ENCODE measurements around the gene FN1. TPM values are rescaled to one million over a fixed set of nuclear protein-coding genes. Genes with fewer than 3 reads are reported as not detected.

FN1 gene
- total RNA-seq, 1 experiment from 2014 or later = 1,570 TPM

GRCh38 chr2:215395687-215396460 lies 40.0 kb downstream of the FN1 start:
- Histone ChIP-seq H3K27me3 (replicated peaks; ENCODE audit: insufficient read depth, low read depth, low read length, poor library complexity) (no peaks in the 10 kb centered on the region), H3K4me3 (ENCODE audit: low read depth, low read length, poor library complexity, severe bottlenecking) (no peak overlapping the region), H3K27ac (ENCODE audit: low read depth, low read length, poor library complexity, severe bottlenecking) (peak overlapping the region; percentile 52), H3K9me3 (ENCODE audit: low read depth, low read length, poor library complexity, severe bottlenecking) (no peaks in the 10 kb centered on the region), H3K4me1 (ENCODE audit: insufficient read depth, low read length, poor library complexity, severe bottlenecking) (peaks cover 43% of the 10 kb centered on the region), H3K36me3 (ENCODE audit: insufficient read depth, low read length, poor library complexity, severe bottlenecking) (peaks cover 95% of the 10 kb centered on the region)
- DNase-seq (ENCODE audit: low spot score) = no peak
- BruUV-seq (replicated peaks) = no TSS peak
- TF ChIP-seq EZH2 (IDR thresholded peaks at IDR 0.05; ENCODE audit: borderline replicate concordance, low read depth, low read length, poor library complexity, severe bottlenecking) = no peak
- no peak for TF ChIP-seq CTCF (conservative IDR thresholded peaks at IDR 0.05; ENCODE audit: low read depth, low read length)
- POLR2A ChIA-PET (ENCODE audit: low non-redundant PET) = no interaction called here
- CTCF ChIA-PET = no interaction called here
- intact Hi-C loops (cut with micrococcal nuclease; ENCODE audit: unreplicated experiment) = no loop called here

GRCh38 chr2:215394102-215394805 lies 41.6 kb downstream of the FN1 start:
- no peak overlapping the region for H3K27ac ChIP-seq (ENCODE audit: low read depth, low read length, poor library complexity, severe bottlenecking)
- H3K4me3 ChIP-seq (ENCODE audit: low read depth, low read length, poor library complexity, severe bottlenecking) = no peak overlapping the region
- peaks cover 100% of the 10 kb centered on the region for H3K36me3 ChIP-seq (ENCODE audit: insufficient read depth, low read length, poor library complexity, severe bottlenecking)
- peaks cover 37% of the 10 kb centered on the region for H3K4me1 ChIP-seq (ENCODE audit: insufficient read depth, low read length, poor library complexity, severe bottlenecking)
- intact Hi-C loops (cut with micrococcal nuclease; ENCODE audit: unreplicated experiment) = no loop called here
- ChIA-PET CTCF (no interaction called here), POLR2A (ENCODE audit: low non-redundant PET) (no interaction called here)
- TF ChIP-seq CTCF (conservative IDR thresholded peaks at IDR 0.05; ENCODE audit: low read depth, low read length) (no peak), EZH2 (IDR thresholded peaks at IDR 0.05; ENCODE audit: borderline replicate concordance, low read depth, low read length, poor library complexity, severe bottlenecking) (no peak)
- DNase-seq (ENCODE audit: low spot score) = no peak
- H3K27me3 ChIP-seq (replicated peaks; ENCODE audit: insufficient read depth, low read depth, low read length, poor library complexity) = no peaks in the 10 kb centered on the region
- no peaks in the 10 kb centered on the region for H3K9me3 ChIP-seq (ENCODE audit: low read depth, low read length, poor library complexity, severe bottlenecking)
- no TSS peak for BruUV-seq (replicated peaks)

GRCh38 chr2:215392687-215393270 lies 43.1 kb downstream of the FN1 start:
- Histone ChIP-seq H3K4me3 (ENCODE audit: low read depth, low read length, poor library complexity, severe bottlenecking) (no peak overlapping the region), H3K9me3 (ENCODE audit: low read depth, low read length, poor library complexity, severe bottlenecking) (no peaks in the 10 kb centered on the region), H3K36me3 (ENCODE audit: insufficient read depth, low read length, poor library complexity, severe bottlenecking) (peaks cover 100% of the 10 kb centered on the region), H3K27ac (ENCODE audit: low read depth, low read length, poor library complexity, severe bottlenecking) (no peak overlapping the region), H3K4me1 (ENCODE audit: insufficient read depth, low read length, poor library complexity, severe bottlenecking) (peaks cover 27% of the 10 kb centered on the region), H3K27me3 (replicated peaks; ENCODE audit: insufficient read depth, low read depth, low read length, poor library complexity) (no peaks in the 10 kb centered on the region)
- no peak for DNase-seq (ENCODE audit: low spot score)
- no TSS peak for BruUV-seq (replicated peaks)
- POLR2A ChIA-PET (ENCODE audit: low non-redundant PET) = interaction anchor here (0.5 kb wide), 1 partner anchor 17 kb away, joined by 9 read pairs; no protein-coding TSS in a partner anchor
- CTCF ChIA-PET = no interaction called here
- no peak for TF ChIP-seq EZH2 (IDR thresholded peaks at IDR 0.05; ENCODE audit: borderline replicate concordance, low read depth, low read length, poor library complexity, severe bottlenecking)
- TF ChIP-seq CTCF (conservative IDR thresholded peaks at IDR 0.05; ENCODE audit: low read depth, low read length) = no peak
- intact Hi-C loops (cut with micrococcal nuclease; ENCODE audit: unreplicated experiment) = no loop called here
